SK-N-SH (cell line): ENCODE results near the gene SLC24A3. TPM values are rescaled to one million over a fixed set of nuclear protein-coding genes. Genes with fewer than 3 reads are reported as not detected.

Experiments
- CTCF ChIA-PET: fragments of 300-600, 350-600 bp; formaldehyde crosslinking; extraction: SDS; loops from one replicate; lab custom pipeline; 2021; lab: Yijun Ruan, JAX
- POLR2A ChIA-PET: fragments of 350-600 bp; sonication (Branson Sonifier 250); formaldehyde crosslinking; extraction: SDS; loops from one replicate; lab custom pipeline; 2020; ENCODE audit warnings: antibody characterized with exemption, inconsistent platforms; lab: Yijun Ruan, JAX
- DNase-seq: peaks from one replicate; pipeline ENCODE4 v3.0.0; 2012
- H2AFZ ChIP-seq: fragments of 200-600 bp; sonication (generic); 2 replicates; pipeline ENCODE4 v1.8.1; 2016; ENCODE audit warnings: antibody characterized with exemption, mild to moderate bottlenecking, low read depth
- H3F3A ChIP-seq: fragments of 200-600 bp; sonication (generic); replicated peaks from 2 replicates; pipeline ENCODE3; 2016; ENCODE audit warnings: antibody characterized with exemption, mild to moderate bottlenecking; ENCODE audit not compliant: insufficient read depth
- H3K27ac ChIP-seq, 2 experiments: fragments of 200-500 bp in 1 of 2; fragments of 200-600 bp in 1 of 2; sonication (Bioruptor generic) in 1 of 2; sonication (generic), shearing (Covaris generic) in 1 of 2; 2 replicates each; pipeline versions ENCODE4 v1.5.1 to v1.6.1; 2014 to 2016; ENCODE audit warnings: low read depth in 2 of 2, inconsistent platforms in 1 of 2, low read length in 1 of 2, mild to moderate bottlenecking in 1 of 2, mixed read lengths in 1 of 2
- H3K27me3 ChIP-seq: fragments of 200-600 bp; sonication (generic), shearing (Covaris generic); 2 replicates; pipeline ENCODE4 v1.6.1; 2016; ENCODE audit warnings: mixed run types; ENCODE audit not compliant: insufficient read depth
- H3K36me3 ChIP-seq, 2 experiments: fragments of 200-500 bp in 1 of 2; fragments of 200-600 bp in 1 of 2; sonication (Bioruptor generic) in 1 of 2; sonication (generic) in 1 of 2; replicated peaks in 1 of 2; 2 replicates each; pipeline versions ENCODE3 to v1.5.1; 2014 to 2016; ENCODE audit warnings: low read length in 1 of 2, mild to moderate bottlenecking in 1 of 2; ENCODE audit not compliant: insufficient read depth in 2 of 2, control insufficient read depth in 1 of 2
- H3K4me1 ChIP-seq, 2 experiments: fragments of 200-500 bp in 1 of 2; fragments of 200-600 bp in 1 of 2; sonication (Bioruptor generic) in 1 of 2; sonication (generic), shearing (Covaris generic) in 1 of 2; 2 replicates each; pipeline versions ENCODE4 v1.5.1 to v1.6.1; 2014 to 2016; ENCODE audit warnings: low read depth in 1 of 2, low read length in 1 of 2, mixed run types in 1 of 2; ENCODE audit not compliant: insufficient read depth in 2 of 2, control insufficient read depth in 1 of 2
- H3K4me2 ChIP-seq: fragments of 200-600 bp; sonication (generic), shearing (Covaris generic); 2 replicates; pipeline ENCODE4 v1.6.1; 2017; ENCODE audit warnings: mixed run types
- H3K4me3 ChIP-seq, 2 experiments: fragments of 200-500 bp in 1 of 2; fragments of 200-600 bp in 1 of 2; sonication (Bioruptor generic) in 1 of 2; sonication (generic), shearing (Covaris generic) in 1 of 2; 2 replicates each; pipeline versions ENCODE4 v1.5.1 to v1.8.1; 2014 to 2016; ENCODE audit warnings: low read depth in 2 of 2, inconsistent platforms in 1 of 2, low read length in 1 of 2, mild to moderate bottlenecking in 1 of 2, mixed read lengths in 1 of 2, moderate library complexity in 1 of 2
- H3K79me2 ChIP-seq: fragments of 200-600 bp; sonication (generic); 2 replicates; pipeline ENCODE4 v1.8.1; 2017; ENCODE audit warnings: mild to moderate bottlenecking; ENCODE audit not compliant: insufficient read depth
- H3K9ac ChIP-seq: fragments of 200-600 bp; sonication (generic); 2 replicates; pipeline ENCODE4 v1.6.1; 2017; ENCODE audit warnings: mixed run types
- H3K9me2 ChIP-seq: fragments of 200-600 bp; sonication (generic); 2 replicates; pipeline ENCODE4 v1.6.1; 2017; ENCODE audit warnings: mixed run types
- H3K9me3 ChIP-seq: fragments of 200-600 bp; sonication (generic); 2 replicates; pipeline ENCODE4 v1.6.1; 2017; ENCODE audit warnings: mixed run types, mild to moderate bottlenecking, moderate library complexity
- H4K20me1 ChIP-seq: fragments of 200-600 bp; sonication (generic); 2 replicates; pipeline ENCODE4 v1.6.1; 2017; ENCODE audit warnings: mild to moderate bottlenecking, mixed run types; ENCODE audit not compliant: insufficient read depth
- CHD2 ChIP-seq: fragments of 150-350 bp; IDR thresholded peaks from 2 replicates; pipeline ENCODE4 v1.6.1; 2018; ENCODE audit warnings: low read length; ENCODE audit not compliant: partially characterized antibody
- GATA2 ChIP-seq: sonication (generic); formaldehyde crosslinking; IDR thresholded peaks from 2 replicates; pipeline ENCODE4 v1.5.0; 2020; ENCODE audit warnings: mild to moderate bottlenecking, missing genetic modification reagents
- IRF3 ChIP-seq: fragments of 150-350 bp; IDR thresholded peaks from 2 replicates; pipeline ENCODE4 v1.6.1; 2016; ENCODE audit warnings: mild to moderate bottlenecking, low read depth, low read length
- MAX ChIP-seq: IDR thresholded peaks from 2 replicates; pipeline ENCODE4 v1.4.0; 2012; ENCODE audit warnings: low read depth
- MEF2A ChIP-seq: IDR thresholded peaks from 2 replicates; pipeline ENCODE4 v1.4.0; 2012; ENCODE audit warnings: low read depth, borderline replicate concordance
- MXI1 ChIP-seq: IDR thresholded peaks from 2 replicates; pipeline ENCODE4 v1.6.1; 2012; ENCODE audit warnings: mild to moderate bottlenecking, low read depth, low read length, improper control_type of control experiment
- NFIC ChIP-seq: IDR thresholded peaks from 2 replicates; pipeline ENCODE4 v1.4.0; 2012; ENCODE audit warnings: borderline replicate concordance
- RAD21 ChIP-seq: IDR thresholded peaks from 2 replicates; pipeline ENCODE4 v1.6.1; 2012; ENCODE audit warnings: mild to moderate bottlenecking, low read length
- RCOR1 ChIP-seq: fragments of 150-350 bp; IDR thresholded peaks from 2 replicates; pipeline ENCODE4 v1.6.1; 2017; ENCODE audit warnings: antibody characterized with exemption, low read length
- RXRA ChIP-seq: IDR thresholded peaks from 2 replicates; pipeline ENCODE4 v1.4.0; 2012; ENCODE audit warnings: low read depth, mild to moderate bottlenecking, borderline replicate concordance
- TAF1 ChIP-seq: IDR thresholded peaks from 2 replicates; pipeline ENCODE4 v1.6.1; 2012; ENCODE audit warnings: low read depth, mild to moderate bottlenecking, low read length, moderate library complexity, borderline replicate concordance
- TEAD4 ChIP-seq: IDR thresholded peaks from 2 replicates; pipeline ENCODE4 v1.4.0; 2012; ENCODE audit warnings: mild to moderate bottlenecking, borderline replicate concordance; ENCODE audit not compliant: insufficient read depth
- WGBS: methylation state at CpG from one replicate; pipeline ENCODE4 v1.1.6; 2017; ENCODE audit warnings: low lambda C conversion rate; 5-methylcytosine and 5-hydroxymethylcytosine counted together
- polyA plus RNA-seq, 3 experiments: library from polyadenylated mRNA; depleted of rRNA; stranded (reverse); fragments of >200 nt; gene quantifications; 2 replicates each; pipeline ENCODE4 v1.2.3, GENCODE V29; 2012
- TF ChIP-seq, protein P1 (sequence below): IDR thresholded peaks from 2 replicates; pipeline ENCODE4 v1.4.0; 2012; ENCODE audit warnings: low read depth, borderline replicate concordance
- TF ChIP-seq, protein P2 (sequence below): fragments of 150-350 bp; IDR thresholded peaks from 2 replicates; pipeline ENCODE4 v1.6.1; 2017; ENCODE audit warnings: antibody characterized with exemption, low read length, low read depth, borderline replicate concordance
- TF ChIP-seq, protein P3 (sequence below): IDR thresholded peaks from 2 replicates; pipeline ENCODE4 v1.4.0; 2012; ENCODE audit warnings: low read depth, borderline replicate concordance

SLC24A3 gene
- polyA plus RNA-seq, 1 of the 3 experiments (the other 2 are of a cell fraction): not detected

DNA sequence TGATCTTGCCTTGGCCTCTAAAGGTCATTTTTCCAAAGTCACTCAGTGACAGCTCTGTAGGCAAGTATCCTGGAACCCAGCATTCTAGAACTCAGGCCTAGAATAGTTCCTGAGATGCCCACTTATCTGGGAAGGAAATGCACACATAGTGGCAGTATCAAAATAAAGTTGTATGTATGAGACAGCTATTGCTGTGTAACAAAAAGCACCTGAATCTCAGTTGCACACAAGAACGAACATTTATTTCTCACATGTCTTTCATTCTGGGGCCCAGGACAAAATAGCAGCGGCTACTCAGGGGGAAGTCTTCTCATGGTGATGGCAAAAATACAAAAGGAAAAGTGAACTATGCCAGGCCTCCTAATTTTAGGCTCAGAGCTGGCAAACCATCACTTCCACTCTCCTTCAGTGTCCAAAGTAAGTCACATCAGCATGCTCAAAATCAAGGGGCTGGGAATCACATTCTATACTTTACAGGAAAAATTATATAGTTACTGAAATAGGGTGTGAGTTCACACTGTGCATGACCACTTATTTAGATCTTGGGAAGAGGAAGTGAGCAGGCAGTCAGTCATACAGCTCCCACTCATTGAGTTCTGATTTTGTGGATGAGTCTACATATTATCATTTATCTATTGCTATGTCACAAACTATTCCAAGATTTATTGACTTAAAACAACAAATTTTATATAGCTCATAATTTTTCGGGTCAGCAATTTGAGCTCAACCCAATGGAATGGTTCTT lies 412.0 kb downstream of the SLC24A3 start:
- Histone ChIP-seq H3F3A (no peaks in the 10 kb centered on the region), H3K9me2 (no peaks in the 10 kb centered on the region), H3K36me3 (no peaks in the 10 kb centered on the region), H3K9ac (no peak overlapping the region), H4K20me1 (no peaks in the 10 kb centered on the region), H3K9me3 (no peaks in the 10 kb centered on the region), H3K27me3 (peaks cover 5% of the 10 kb centered on the region; the same call in 1 of the 2 replicates), H3K4me2 (no peak overlapping the region), H2AFZ (no peak overlapping the region), H3K27ac (no peak overlapping the region), H3K4me3 (no peak overlapping the region), H3K4me1 (no peaks in the 10 kb centered on the region; a peak in 1 of 4 replicates), H3K79me2 (no peaks in the 10 kb centered on the region)
- TF ChIP-seq, protein P1, sequence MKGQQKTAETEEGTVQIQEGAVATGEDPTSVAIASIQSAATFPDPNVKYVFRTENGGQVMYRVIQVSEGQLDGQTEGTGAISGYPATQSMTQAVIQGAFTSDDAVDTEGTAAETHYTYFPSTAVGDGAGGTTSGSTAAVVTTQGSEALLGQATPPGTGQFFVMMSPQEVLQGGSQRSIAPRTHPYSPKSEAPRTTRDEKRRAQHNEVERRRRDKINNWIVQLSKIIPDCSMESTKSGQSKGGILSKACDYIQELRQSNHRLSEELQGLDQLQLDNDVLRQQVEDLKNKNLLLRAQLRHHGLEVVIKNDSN: no peak
- TF ChIP-seq IRF3 (no peak), TAF1 (no peak), NFIC (no peak), RXRA (no peak), RCOR1 (no peak), MEF2A (no peak), MAX (no peak), TEAD4 (no peak), CHD2 (no peak), GATA2 (CRISPR knock-in tag) (no peak), MXI1 (no peak)
- TF ChIP-seq, protein P2, sequence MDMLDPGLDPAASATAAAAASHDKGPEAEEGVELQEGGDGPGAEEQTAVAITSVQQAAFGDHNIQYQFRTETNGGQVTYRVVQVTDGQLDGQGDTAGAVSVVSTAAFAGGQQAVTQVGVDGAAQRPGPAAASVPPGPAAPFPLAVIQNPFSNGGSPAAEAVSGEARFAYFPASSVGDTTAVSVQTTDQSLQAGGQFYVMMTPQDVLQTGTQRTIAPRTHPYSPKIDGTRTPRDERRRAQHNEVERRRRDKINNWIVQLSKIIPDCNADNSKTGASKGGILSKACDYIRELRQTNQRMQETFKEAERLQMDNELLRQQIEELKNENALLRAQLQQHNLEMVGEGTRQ: no peak
- WGBS: 0% methylated on average over 3 of the region's 3 CpGs
- no peak for DNase-seq
- CTCF ChIA-PET: interaction anchor here (1.3 kb wide), 1 partner anchor 39 kb away, joined by 3 read pairs; no protein-coding TSS in a partner anchor
- POLR2A ChIA-PET: no interaction called here

DNA sequence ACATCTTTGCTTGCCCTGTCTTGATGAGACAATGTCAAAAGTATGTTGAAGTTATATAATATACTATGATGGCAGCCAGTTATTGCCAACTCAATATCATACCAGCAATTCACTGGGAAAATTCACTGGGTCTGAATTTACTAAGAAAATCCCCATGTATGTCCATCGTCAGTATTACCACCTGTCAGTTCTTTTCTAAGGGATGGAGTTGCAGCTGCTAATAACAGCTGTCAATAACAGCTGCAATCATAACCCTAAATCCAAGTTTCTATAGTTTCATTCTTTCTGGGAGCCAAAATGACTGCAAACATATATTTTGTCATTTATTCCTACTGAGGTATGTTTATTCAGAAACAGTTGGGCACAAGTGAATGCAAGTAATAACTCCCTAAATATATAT lies 413.0 kb downstream of the SLC24A3 start:
- no peaks in the 10 kb centered on the region for H3F3A ChIP-seq
- H3K27ac ChIP-seq: no peak overlapping the region
- no peak for TF ChIP-seq RAD21
- TF ChIP-seq, protein P3, sequence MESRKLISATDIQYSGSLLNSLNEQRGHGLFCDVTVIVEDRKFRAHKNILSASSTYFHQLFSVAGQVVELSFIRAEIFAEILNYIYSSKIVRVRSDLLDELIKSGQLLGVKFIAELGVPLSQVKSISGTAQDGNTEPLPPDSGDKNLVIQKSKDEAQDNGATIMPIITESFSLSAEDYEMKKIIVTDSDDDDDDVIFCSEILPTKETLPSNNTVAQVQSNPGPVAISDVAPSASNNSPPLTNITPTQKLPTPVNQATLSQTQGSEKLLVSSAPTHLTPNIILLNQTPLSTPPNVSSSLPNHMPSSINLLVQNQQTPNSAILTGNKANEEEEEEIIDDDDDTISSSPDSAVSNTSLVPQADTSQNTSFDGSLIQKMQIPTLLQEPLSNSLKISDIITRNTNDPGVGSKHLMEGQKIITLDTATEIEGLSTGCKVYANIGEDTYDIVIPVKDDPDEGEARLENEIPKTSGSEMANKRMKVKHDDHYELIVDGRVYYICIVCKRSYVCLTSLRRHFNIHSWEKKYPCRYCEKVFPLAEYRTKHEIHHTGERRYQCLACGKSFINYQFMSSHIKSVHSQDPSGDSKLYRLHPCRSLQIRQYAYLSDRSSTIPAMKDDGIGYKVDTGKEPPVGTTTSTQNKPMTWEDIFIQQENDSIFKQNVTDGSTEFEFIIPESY: no peak
- TF ChIP-seq, all 33 proteins: peak for 0
- no peak overlapping the region for H3K9ac ChIP-seq
- POLR2A ChIA-PET: no interaction called here
- H3K9me3 ChIP-seq: no peaks in the 10 kb centered on the region
- no peaks in the 10 kb centered on the region for H3K4me1 ChIP-seq
- no peaks in the 10 kb centered on the region for H3K9me2 ChIP-seq
- no peak overlapping the region for H3K4me2 ChIP-seq
- H3K79me2 ChIP-seq: no peaks in the 10 kb centered on the region
- no peaks in the 10 kb centered on the region for H4K20me1 ChIP-seq
- no peak for DNase-seq
- CTCF ChIA-PET: interaction anchor here (0.6 to 1.3 kb wide), 2 partner anchors 36 to 38 kb away, joined by 3 read pairs; no protein-coding TSS in a partner anchor
- H3K27me3 ChIP-seq: no peaks in the 10 kb centered on the region; the same call in 1 of the 2 replicates
- no peak overlapping the region for H3K4me3 ChIP-seq
- no peaks in the 10 kb centered on the region for H3K36me3 ChIP-seq
- WGBS: 0% methylated on average over 1 of the region's 1 CpG
- no peak overlapping the region for H2AFZ ChIP-seq
